Activated effector memory CD4-positive, alpha-beta T cell treated with anti-CD3 and anti-CD28 coated beads, Interleukin-2, amount 50 U/mL, for 16 hours (primary cell): ENCODE results near the gene GSTO1.

Experiments used
- DNase-seq: peaks from one replicate; pipeline ENCODE4 v3.0.0-alpha.2; 2020

GSTO1 gene

DNA sequence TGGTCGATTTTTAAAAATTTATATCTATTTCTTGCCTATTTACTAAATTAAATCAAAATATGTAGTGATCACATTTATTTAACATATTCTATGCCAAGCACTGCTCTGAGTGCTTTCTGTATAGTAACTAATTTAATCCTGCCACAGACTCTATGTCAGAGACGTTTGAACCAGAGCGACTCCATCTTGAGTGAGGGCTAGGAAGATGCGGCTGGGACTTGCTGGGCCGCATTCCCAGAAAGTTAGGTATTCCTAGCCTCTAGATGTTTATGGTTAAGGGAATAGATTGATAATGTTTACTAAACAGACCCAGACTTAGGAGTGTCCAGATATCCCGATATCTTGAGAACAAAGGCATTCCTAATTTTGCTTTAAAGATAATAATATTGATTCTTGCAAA, 3.2 kb upstream of the GSTO1 start:
- DNase-seq, result no peak

- no peak for DNase-seq
Measured at GRCh38 chr10:104252368-104252767, 2.3 kb upstream of the GSTO1 start.

- no peak for DNase-seq
Measured at GRCh38 chr10:104253106-104253505, 1.6 kb upstream of the GSTO1 start.

DNA sequence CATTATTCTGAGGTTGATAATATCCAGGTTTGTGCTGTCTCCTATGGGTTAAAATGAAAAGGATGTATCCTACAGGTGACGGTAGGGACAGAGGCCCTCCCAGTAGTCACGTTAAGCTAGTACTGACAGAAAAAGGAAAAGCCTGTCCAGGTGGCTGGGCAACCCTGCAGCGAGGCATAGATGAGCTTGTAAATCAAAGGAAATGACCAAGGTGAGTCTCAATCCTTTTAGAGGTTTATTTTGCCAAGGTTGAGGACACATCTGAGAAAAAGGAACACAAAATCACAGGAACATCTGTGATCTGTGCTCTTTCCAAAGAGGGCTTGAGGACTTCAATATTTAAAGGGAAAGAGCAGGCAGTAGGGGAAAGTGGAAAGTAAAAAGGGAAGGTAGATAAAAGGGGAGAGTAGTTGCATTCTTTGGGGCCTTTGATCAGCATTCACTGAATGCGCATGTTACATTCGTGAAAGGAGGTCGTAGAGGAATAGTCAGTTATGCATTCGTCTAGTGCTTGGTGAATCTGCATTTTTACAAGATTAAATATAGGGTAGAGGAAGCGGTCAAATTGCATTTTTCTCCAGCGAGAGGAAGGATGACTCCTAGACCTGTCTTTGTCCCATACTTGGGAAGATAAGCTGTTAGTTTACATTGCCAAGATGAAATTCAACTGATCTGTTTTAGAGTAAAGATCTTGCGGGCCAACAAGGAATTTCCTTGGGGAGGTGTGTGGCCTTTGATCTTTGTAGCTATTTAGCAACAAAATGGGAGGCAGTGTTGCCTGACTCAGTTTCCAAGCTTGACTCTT, 884 bp upstream of the GSTO1 start:
- no peak for DNase-seq

GRCh38 chr10:104255311-104255981, 754 bp downstream of the GSTO1 start:
- no peak for DNase-seq

DNA sequence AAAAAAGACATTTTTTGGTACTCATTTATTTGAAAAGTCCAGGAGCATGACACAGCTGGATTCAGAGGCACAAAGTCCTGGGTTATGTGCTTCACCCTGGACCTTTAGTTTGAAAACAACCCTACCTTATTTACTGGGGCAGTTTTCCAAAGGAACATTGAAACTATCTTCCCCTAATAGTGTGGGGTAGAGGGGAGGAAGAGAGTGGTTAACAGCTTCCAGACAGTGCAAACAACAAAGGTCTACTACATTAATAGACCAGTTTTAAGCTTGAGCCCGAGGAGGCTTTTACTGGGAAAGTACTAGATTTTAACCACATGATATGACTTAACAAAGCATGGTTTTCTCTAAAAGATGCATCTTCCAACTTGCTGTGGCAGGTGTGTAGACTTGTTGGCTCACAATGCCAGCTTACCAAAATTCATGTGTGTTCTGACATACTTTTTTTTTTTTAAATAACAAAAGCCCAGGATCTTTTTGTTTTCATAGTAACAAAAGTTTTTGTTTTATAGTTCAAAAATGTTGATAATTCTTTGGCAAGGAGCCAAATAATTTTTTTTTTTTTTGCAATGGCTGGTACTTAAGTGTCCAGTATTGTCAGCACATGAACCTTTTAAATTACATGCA, 1.8 kb downstream of the GSTO1 start:
- no peak for DNase-seq

- no peak for DNase-seq
Measured at GRCh38 chr10:104257235-104257634, 2.5 kb downstream of the GSTO1 start.

DNA sequence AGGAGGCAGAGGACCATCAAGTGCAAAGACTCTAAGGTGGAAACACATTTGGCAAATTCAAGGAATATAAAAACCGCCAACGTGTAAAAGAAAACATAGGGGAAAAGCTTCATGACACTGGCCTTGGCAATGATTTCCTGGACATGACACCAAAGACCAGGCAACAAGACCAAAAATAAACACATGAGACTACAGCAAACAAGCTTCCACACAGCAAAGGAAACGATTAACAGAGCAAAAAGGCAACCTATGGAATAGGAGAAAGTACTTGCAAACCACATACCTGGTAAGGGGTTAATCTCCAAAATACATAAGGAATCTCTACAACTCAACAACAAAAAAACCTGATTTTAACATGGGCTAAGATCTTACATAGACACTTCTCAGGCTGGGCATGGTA, 3.5 kb downstream of the GSTO1 start:
- no peak for DNase-seq

GRCh38 chr10:104259456-104259855, 4.8 kb downstream of the GSTO1 start:
- DNase-seq, result no peak

DNA sequence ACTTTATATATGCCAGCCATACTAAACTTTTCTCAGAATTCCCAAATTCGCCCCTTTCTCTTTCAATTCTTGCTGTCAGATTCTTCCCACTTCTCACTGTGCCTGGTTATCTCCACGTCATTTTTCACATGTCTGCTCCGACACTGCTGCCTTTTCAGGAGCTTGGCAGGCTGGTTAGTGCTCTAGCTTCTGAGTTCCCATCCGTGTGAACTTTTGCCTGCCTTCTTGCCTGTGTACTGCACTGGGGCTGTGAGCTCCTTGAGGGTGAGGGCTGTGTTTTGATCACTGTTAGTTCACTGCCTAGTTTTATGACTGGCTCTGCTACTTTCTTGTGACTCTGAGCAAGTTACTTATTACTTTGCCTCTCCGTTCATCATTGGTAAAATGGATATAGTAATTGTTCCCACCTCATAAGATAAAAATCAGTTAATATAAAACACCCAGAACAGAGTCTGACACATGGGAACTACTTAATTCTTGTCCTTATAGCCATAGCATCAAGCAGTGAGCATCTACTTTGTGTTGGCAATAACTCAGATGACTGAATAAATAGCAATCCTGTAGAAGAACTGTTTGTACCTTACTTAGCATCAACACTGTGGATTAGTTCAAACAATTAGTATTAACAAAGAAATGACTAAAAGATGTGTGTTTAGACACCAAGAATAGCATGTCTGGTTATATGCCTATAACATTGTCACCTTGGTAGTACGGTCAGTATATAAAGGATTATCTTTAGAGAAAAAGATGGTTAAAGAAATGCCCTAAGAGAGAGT, 5.5 kb downstream of the GSTO1 start:
- no peak for DNase-seq

- DNase-seq, result no peak
Measured at GRCh38 chr10:104260775-104261115, 6.1 kb downstream of the GSTO1 start.

GRCh38 chr10:104262055-104262454, 7.4 kb downstream of the GSTO1 start:
- no peak for DNase-seq

GRCh38 chr10:104264783-104265182, 10.1 kb downstream of the GSTO1 start:
- DNase-seq, result no peak

DNA sequence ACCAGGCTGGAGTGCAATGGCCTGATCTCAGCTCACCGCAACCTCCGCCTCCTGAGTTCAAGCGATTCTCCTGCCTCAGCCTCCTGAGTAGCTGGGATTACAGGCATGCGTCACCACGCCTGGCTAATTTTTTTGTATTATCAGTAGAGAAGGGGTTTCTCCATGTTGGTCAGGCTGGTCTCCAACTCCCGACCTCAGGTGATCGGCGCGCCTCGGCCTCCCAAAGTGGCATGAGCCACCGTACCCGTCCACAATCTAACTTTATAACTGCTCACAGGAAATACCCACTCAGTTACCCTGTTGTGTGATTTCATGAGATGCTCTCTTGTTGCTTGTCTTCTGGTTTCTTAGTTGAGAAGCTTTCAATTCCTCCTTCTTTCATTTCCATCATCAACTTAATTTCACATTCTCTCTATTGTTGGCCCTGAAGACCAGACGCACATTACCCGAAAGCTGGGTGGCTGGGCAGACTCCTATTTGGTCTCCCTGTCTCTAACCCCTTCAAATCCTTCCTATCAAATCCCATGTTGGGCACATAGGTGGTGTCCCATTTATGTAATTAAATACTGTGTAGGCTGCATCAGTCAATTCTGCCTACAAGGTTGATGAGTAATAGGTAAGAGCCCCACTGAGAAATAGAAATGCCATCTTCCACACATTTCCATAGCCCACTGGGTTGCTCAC, 13.2 kb downstream of the GSTO1 start:
- peak; percentile 74 for DNase-seq

GRCh38 chr10:104268405-104268712, 13.7 kb downstream of the GSTO1 start:
- DNase-seq, result no peak

DNA sequence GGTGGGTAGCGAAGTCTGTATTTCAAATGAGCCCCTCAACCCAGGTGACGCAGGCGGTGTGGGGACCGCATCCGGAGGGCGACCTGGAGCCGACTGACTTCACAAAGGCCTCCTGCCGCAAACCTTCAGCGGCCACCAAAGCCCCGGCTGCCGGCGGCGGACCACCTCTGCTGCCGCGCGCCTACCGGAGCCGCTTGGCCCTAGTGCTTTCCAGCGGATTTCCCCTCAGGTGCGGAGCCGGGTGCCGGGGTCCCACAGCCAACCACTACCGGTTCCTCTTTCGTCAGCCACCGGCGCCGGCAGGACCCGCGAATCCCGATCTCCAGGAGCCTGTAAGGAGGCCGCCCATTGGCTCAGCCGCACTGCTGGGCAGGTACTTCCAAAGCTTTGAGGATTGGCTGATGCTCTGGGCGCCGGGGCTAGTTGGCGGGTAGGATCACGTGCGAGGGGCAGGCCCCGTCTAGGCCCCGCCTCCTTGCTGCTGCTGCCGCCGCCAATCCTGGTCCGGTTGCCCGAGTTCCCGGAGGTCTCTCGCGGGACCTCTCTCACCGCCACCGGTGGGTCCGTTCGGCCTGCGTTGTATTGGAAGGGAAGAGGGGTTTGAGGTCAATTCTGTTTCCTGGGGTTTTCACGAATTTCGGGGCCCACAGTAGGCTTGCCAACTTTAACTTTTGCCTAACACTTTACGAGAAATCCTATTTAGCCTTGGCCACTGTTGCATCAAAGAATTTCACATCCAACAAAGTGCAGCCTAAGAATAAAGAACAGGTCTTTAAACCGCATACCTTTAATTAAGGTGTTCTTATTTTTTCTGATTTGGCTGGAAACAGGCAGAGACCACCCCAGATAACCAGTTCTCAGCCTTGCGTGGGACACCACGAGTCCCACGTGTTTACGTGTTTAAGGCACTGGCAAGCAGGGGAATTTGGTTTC, 14.3 kb downstream of the GSTO1 start, which contains the start of gene GSTO2:
Gene GSTO2, plus strand, starts transcription at position 472 of the 933 bp plus-strand sequence. CDS start 5,732 bp downstream, outside the sequence.
- peak; percentile 99 for DNase-seq

GRCh38 chr10:104273286-104273685, 18.6 kb downstream of the GSTO1 start:
- no peak for DNase-seq

- DNase-seq, result no peak
Measured at GRCh38 chr10:104273899-104274575, 19.3 kb downstream of the GSTO1 start.

DNA sequence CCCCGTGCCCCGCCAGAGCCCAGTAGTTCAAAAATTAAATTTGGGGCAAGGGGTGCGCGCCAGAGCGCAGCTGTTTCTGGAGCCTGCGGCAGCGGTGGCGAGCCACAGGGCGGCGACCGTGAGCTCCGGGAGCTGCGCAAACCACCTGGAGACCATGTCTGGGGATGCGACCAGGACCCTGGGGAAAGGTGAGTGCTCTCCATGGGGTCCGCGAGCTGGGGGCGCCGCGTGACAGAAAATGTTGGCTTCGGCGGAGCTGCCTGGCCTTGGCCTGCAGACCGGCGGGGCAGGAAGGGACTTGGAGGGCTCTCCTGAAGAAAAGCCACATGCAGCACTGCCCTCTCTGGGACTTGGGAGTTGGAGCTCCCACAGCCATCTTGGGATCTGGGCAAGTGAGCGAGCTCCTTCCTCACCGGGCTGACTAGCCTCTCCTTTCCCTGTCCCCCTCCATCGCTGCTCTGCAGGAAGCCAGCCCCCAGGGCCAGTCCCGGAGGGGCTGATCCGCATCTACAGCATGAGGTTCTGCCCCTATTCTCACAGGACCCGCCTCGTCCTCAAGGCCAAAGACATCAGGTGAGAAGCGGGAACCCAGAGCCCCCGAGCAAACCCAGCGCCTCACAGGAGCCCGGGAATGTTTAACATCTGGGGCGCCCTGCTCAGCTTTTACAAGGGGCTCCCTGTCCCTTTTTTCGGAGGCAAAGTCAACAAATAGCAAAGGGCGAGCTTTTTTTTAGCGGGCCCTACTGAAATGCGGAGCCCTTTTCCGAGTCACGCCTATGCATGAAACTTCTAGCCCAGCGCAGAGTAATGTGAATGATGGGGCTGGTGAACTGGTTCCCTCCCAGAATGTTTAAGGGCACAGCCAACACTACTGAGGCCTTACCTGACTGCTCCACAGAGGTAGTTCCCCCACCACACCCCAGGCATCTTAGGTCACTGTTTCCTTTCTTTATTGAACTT, 20.4 kb downstream of the GSTO1 start:
- DNase-seq, result peak; percentile 78

- DNase-seq, result no peak
Measured at GRCh38 chr10:104276192-104276591, 21.5 kb downstream of the GSTO1 start.
